GM18873 (cell line): Measurements from ENCODE around the gene MEF2A.

Source experiments
- ATAC-seq: cut with Tn5 transposase; IDR thresholded peaks from one replicate; pipeline ENCODE4 v1.9.1; 2021; ENCODE audit warnings: mild to moderate bottlenecking, moderate library complexity, moderate number of reproducible peaks; ENCODE audit not compliant: unreplicated experiment, low FRiP score

MEF2A gene

DNA sequence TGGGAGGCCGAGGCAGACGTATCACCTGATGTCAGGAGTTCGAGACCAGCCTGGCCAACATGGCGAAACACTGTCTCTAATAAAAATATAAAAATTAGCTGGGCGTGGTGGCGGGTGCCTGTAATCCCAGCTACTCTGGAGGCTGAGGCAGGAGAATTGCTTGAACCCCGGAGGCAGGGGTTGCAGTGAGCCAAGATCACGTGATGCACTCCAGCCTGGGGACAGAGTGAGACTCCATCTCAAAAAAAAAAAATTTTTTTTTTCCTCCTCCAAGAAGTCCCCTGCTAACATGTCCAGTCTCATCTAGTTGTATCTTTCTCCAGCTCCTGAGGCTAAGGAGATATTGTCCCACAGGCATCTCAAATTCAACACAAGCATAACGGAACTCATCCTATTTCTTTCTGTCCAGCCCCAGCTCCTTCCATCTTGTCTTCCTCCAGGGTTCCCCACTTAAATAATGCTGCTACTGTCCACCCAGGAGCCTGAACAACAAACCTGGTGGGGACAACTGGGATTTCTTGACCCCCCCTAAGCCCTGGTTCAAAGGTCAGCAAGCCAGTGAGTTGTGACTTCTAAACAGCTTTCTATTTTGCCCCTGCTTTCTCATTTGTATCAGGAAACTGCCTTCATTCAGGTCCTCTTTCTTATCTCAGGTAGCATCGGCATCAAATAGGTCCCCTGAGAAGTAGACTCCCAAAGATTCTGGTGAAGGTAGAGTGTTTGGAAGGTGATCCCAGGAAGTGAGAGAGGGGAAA is 4.1 kb upstream of the MEF2A start:
- ATAC-seq = no peak

- no peak for ATAC-seq
These were observed 3.5 kb upstream of the MEF2A start for GRCh38 chr15:99562238-99562637.

DNA sequence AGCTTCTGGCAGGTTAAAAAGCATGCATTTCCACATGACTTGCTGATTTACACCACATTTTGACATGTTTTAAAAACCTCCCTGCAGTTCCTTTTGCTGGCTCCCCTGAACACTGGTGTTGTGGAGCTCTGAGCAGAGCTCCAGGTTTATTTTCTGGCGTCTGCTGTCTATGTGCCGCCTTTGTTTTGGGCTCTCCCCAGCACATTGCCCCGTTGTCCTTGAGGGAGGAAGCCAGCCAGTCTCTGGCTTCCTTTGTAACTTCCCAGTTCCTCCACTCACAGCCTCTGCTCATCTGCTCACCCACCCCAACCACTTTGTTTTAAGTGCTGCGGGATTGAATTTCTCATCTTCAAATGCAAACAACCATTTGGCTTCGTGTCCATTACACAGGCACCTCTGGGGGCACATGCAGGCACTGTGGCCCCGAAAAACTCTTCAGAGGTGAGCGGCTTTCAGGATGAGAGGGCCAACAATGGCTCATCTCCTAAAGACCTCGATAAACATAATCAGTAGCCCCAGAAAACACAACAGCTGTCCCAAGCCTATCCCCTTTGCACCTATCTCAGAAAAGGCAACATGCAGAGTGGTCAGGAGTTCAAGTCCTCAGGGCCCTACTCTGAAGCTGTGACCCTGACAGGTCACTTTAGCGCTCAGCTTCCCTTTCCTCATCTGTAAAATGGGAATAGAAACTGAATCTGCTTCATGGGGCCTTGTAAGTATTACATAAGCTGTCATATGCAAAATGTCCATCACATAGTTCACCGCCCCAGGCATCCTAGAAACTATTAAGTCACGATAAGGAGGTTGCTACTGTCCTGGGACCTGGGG is 1.3 kb upstream of the MEF2A start:
- peak; percentile 29 for ATAC-seq

GRCh38 chr15:99565049-99565298 is 810 bp upstream of the MEF2A start:
- ATAC-seq = peak; percentile 29

DNA sequence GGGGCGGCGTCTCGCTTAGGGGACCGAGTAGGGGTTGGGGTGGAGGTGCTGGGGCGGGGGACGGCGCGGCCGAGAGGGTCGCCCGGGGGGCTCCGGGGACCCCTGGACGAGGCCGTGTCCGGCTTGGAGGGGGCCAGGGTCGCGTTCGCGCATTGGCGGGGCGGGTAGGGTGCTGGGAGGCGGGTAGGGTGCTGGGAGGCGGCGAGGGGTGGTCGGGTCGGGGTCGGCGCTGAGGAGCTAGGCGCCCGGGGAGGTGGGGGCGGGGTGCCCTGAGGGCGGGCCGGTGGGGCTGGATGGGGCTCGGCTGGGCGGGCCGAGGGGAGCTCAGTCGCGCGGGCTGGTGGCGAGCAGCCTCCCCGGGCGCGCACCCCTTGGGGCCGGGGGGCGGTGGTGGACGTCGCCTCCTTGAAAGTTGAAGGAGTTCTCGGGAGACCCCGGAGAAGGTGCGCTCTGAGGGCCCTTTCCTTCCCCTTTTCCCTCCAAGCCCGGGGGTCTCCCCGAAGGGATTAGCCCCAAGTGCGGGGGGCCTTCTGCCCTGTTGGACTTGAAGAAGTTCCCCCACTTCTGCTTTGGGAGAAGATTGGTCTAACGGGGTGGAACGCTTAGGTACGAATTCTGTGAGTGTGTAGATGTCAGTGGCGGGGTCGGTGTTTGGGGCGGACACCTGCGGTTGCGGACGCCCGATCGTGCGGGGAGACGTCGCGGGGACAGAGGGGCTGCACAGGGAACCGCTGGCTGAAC is 543 bp downstream of the MEF2A start:
- ATAC-seq = no peak

DNA sequence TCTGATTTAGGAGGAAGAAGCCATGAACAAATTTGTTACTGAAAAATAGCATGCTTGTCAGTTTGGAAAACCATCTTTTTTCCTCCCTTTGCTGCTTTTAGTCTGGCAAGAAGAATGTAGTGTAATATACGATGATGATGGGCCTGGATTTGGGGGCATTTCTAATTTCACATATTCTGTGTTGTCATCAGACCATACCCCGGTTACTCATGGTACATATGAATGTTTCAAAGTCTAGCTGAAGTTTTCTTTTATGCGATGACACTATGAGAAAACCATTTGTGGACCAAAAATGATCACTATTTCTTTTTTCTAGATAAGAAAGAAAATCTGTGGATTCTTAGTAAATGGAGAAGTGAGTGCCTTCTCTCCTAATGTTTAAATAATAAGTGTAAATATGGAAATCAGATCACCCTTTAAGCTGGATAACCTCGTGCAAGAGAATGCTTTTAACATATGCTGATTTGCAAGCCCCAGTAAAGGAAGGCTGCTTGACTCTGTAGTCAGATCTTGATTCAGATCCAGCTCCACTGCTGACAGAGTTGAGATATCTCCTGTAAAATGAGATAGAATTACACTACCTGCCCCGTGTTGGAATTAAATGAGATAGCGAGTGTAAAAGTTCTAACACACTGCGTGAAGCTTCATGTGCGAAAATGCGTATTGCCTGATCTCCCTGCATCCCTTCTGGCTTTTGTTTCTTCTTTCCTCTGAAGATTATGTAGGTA is 3.0 kb downstream of the MEF2A start:
- no peak for ATAC-seq

DNA sequence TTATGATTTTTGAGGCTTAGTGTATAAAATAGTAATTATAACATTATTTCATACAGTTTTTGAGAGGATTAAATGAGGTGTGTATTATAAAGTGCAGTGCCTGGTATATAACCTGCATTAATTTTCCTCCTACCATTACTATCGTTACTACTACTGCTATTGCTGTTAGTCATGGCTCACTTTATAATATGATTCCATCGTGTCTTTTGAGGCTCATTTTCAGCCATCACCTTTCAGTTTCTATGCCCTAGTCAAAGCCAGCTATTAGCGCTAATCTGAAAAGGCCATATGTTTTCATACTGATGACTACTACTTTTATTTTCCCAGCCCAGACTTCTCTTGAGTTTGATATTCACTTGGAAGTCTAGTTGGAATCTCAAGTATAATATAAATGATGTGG is 5.5 kb downstream of the MEF2A start:
- no peak for ATAC-seq

- no peak for ATAC-seq
These were observed 8.3 kb downstream of the MEF2A start for GRCh38 chr15:99574048-99574447.

- no peak for ATAC-seq
These were observed 8.7 kb downstream of the MEF2A start for GRCh38 chr15:99574502-99574901.

- ATAC-seq = no peak
These were observed 13.0 kb downstream of the MEF2A start for GRCh38 chr15:99578809-99579208.

GRCh38 chr15:99580076-99580475 is 14.3 kb downstream of the MEF2A start:
- no peak for ATAC-seq

DNA sequence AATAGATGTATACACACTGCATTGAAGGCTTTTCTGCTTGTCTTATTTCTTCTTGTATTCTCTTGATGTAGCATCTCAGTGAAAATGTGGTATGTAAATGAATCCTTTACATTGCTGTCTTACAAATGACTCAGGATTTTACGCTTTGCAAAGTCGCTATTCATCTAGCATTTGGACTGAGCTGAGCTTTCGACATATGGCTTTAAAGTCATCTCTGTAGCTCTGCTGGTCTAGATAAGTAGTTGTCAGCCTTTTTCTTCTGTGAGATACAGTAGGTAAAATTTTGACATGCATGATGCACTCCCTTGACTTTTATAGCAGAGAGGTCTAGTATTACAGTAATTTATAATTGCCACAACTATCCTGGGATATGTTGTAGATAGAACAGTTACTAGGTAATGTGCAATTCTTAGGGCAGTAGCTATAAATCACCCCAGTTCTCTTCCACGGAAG is 16.8 kb downstream of the MEF2A start:
- no peak for ATAC-seq

DNA sequence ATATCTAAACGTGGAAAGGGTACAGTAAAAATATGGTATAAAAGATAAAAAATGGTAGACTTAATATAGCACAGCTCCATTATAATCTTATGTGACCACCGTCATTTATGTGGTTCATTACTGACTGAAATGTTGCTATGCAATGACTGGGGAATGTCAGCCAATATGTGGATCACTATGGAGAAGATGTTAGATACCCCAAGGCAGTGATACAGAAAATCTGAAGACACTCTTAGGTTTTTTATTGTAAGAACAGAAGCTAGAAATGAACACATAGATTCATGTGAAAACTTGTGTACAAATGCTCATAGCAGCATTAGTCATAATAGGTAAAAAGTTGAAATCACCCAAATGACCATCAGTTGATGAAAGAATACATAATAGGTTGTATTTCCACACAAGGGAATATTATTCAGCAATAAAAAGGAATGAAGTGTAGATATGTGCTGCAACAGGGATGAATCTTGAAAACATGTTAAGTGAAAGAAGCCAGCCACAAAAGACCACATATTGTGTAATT is 18.4 kb downstream of the MEF2A start:
- no peak for ATAC-seq

DNA sequence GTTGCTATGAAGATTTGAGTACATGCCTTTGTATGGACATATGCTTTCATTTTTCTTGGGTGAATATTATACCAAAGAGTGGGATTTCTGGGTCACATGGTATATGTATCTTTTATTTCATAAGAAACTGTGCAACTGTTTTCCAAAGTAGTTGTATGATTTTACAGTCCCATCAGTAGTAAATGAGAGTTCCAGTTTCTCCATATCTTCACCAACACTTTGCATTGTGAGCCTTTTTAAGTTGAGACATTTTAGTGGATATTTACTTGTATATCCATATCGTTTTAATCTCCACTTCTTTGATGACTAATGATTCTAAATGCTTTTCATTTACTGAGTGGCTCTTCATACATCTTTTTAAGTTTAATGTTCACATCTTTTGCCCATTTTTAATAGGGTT is 20.3 kb downstream of the MEF2A start:
- ATAC-seq = no peak

GRCh38 chr15:99589801-99590200 is 24.0 kb downstream of the MEF2A start:
- no peak for ATAC-seq

- ATAC-seq = peak; percentile 56
These were observed 25.3 kb downstream of the MEF2A start for GRCh38 chr15:99590913-99591646.

GRCh38 chr15:99592145-99592791 is 26.5 kb downstream of the MEF2A start:
- ATAC-seq = no peak

- ATAC-seq = no peak
These were observed 27.3 kb downstream of the MEF2A start for GRCh38 chr15:99593070-99593469.

DNA sequence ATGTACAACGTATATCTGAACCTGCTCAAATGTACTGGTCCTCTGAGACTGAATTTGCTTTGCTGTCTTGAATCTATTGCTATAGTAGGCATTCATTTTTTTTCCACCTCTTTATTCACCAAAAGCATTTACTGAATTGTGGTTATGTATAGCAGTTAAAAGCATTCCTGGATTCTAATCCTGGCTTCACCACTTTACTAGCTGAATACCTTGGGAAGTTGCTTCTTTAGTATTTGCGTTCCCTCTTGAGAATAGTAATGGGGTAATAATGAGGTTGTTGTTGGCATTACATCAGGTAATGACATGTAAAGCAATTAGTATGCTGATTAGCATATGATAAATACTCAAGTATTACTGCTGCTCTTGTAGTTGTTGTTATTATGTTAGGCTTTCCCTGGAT is 29.1 kb downstream of the MEF2A start:
- no peak for ATAC-seq
